Activated naive CD8-positive, alpha-beta T cell treated with anti-CD3 and anti-CD28 coated beads for 36 hours (primary cell): ENCODE data around the gene C11orf54. TPM values are rescaled to one million over a fixed set of nuclear protein-coding genes. Genes with fewer than 3 reads are reported as not detected.
"Not testable (repeated sequence)": the region's sequence is repeated elsewhere in the genome, so short reads cannot be mapped to it uniquely, and the experiment has no call there.

ENCODE experiments used
- DNase-seq: peaks from one replicate; pipeline ENCODE4 v3.0.0; 2021
- H3K27ac Mint-ChIP-seq: one replicate; pipeline ENCODE4 v1.8.0; 2022; ENCODE audit warnings: mild to moderate bottlenecking, moderate library complexity, mixed read lengths
- H3K27me3 Mint-ChIP-seq: one replicate; pipeline ENCODE4 v1.8.0; 2022; ENCODE audit warnings: mild to moderate bottlenecking, mixed read lengths
- H3K36me3 Mint-ChIP-seq: one replicate; pipeline ENCODE4 v1.8.0; 2021; ENCODE audit warnings: mild to moderate bottlenecking, mixed read lengths
- H3K4me1 Mint-ChIP-seq: one replicate; pipeline ENCODE4 v1.8.0; 2021; ENCODE audit warnings: mixed read lengths
- H3K4me3 Mint-ChIP-seq: one replicate; pipeline ENCODE4 v1.8.0; 2022; ENCODE audit warnings: mild to moderate bottlenecking, moderate library complexity, mixed read lengths
- H3K9me3 Mint-ChIP-seq: one replicate; pipeline ENCODE4 v1.8.0; 2022; ENCODE audit warnings: mixed read lengths
- total RNA-seq, 2 experiments: library from RNA; stranded (reverse); gene quantifications; one replicate each; pipeline ENCODE4 v1.2.3, GENCODE V29; 2021

The C11orf54 gene
- total RNA-seq, 2 experiments from 2014 or later: 12.7 to 14.5 TPM

- no peaks in the 10 kb centered on the region for H3K27me3 Mint-ChIP-seq
- H3K4me1 Mint-ChIP-seq: no peaks in the 10 kb centered on the region
- H3K27ac Mint-ChIP-seq: no peak overlapping the region
- no peak overlapping the region for H3K4me3 Mint-ChIP-seq
- no peak for DNase-seq
- H3K9me3 Mint-ChIP-seq: peaks cover 4% of the 10 kb centered on the region
- H3K36me3 Mint-ChIP-seq: peaks cover 4% of the 10 kb centered on the region
Measured at GRCh38 chr11:93772123-93772522, 30.7 kb downstream of the C11orf54 start.

GRCh38 chr11:93773045-93773477 lies 31.6 kb downstream of the C11orf54 start:
- Mint-ChIP-seq H3K36me3 (peaks cover 4% of the 10 kb centered on the region), H3K9me3 (peaks cover 2% of the 10 kb centered on the region), H3K27ac (no peak overlapping the region)

GRCh38 chr11:93773601-93774200 lies 32.2 kb downstream of the C11orf54 start:
- H3K4me1 Mint-ChIP-seq: no peaks in the 10 kb centered on the region
- peaks cover 2% of the 10 kb centered on the region for H3K9me3 Mint-ChIP-seq
- no peaks in the 10 kb centered on the region for H3K27me3 Mint-ChIP-seq

More at GRCh38 chr11:93773045-93773477, 31.6 kb downstream of the C11orf54 start:
- Mint-ChIP-seq H3K4me1 (no peaks in the 10 kb centered on the region), H3K27me3 (no peaks in the 10 kb centered on the region), H3K4me3 (no peak overlapping the region)
- no peak for DNase-seq

GRCh38 chr11:93774560-93774959 lies 33.1 kb downstream of the C11orf54 start:
- H3K4me1 Mint-ChIP-seq, H3K27ac Mint-ChIP-seq, H3K9me3 Mint-ChIP-seq, H3K27me3 Mint-ChIP-seq, DNase-seq, H3K4me3 Mint-ChIP-seq: not testable (repeated sequence)
- H3K36me3 Mint-ChIP-seq: peaks cover 10% of the 10 kb centered on the region

More at GRCh38 chr11:93773601-93774200, 32.2 kb downstream of the C11orf54 start:
- peaks cover 5% of the 10 kb centered on the region for H3K36me3 Mint-ChIP-seq
- DNase-seq: no peak
- H3K27ac Mint-ChIP-seq: no peak overlapping the region
- no peak overlapping the region for H3K4me3 Mint-ChIP-seq

GRCh38 chr11:93775289-93775688 lies 33.8 kb downstream of the C11orf54 start:
- Mint-ChIP-seq H3K27me3 (no peaks in the 10 kb centered on the region), H3K4me1 (no peaks in the 10 kb centered on the region), H3K9me3 (peaks cover 2% of the 10 kb centered on the region), H3K4me3 (no peak overlapping the region), H3K36me3 (peaks cover 15% of the 10 kb centered on the region), H3K27ac (no peak overlapping the region)
- no peak for DNase-seq

GRCh38 chr11:93783362-93783761 lies 41.9 kb downstream of the C11orf54 start:
- peak overlapping the region; percentile 96 for H3K27ac Mint-ChIP-seq
- H3K4me3 Mint-ChIP-seq: peak overlapping the region; percentile 99
- no peak for DNase-seq
- no peaks in the 10 kb centered on the region for H3K9me3 Mint-ChIP-seq
- H3K4me1 Mint-ChIP-seq: peaks cover 27% of the 10 kb centered on the region
- peaks cover 4% of the 10 kb centered on the region for H3K27me3 Mint-ChIP-seq
- peaks cover 42% of the 10 kb centered on the region for H3K36me3 Mint-ChIP-seq

GRCh38 chr11:93783765-93784144 lies 42.3 kb downstream of the C11orf54 start:
- Mint-ChIP-seq H3K4me1 (peaks cover 29% of the 10 kb centered on the region), H3K27me3 (peaks cover 4% of the 10 kb centered on the region), H3K36me3 (peaks cover 40% of the 10 kb centered on the region), H3K4me3 (peak overlapping the region; percentile 99), H3K9me3 (no peaks in the 10 kb centered on the region), H3K27ac (peak overlapping the region; percentile 96)
- no peak for DNase-seq

GRCh38 chr11:93784145-93784934 lies 42.9 kb downstream of the C11orf54 start, which contains the start of gene MED17:
TSS of gene MED17 (plus strand) at chr11:93784282. CDS start at chr11:93784514, 232 bp downstream.
- Mint-ChIP-seq H3K4me3 (peak within 1 kb of the TSS; percentile 99), H3K27me3 (peaks cover 4% of the 10 kb centered on the region), H3K4me1 (peaks cover 30% of the 10 kb centered on the region), H3K36me3 (peaks cover 38% of the 10 kb centered on the region), H3K9me3 (no peaks in the 10 kb centered on the region), H3K27ac (peak within 1 kb of the TSS; percentile 96)
- DNase-seq: peak; percentile 88

GRCh38 chr11:93784935-93785360 lies 43.5 kb downstream of the C11orf54 start:
- Mint-ChIP-seq H3K4me1 (peaks cover 34% of the 10 kb centered on the region), H3K4me3 (peak overlapping the region; percentile 99), H3K9me3 (no peaks in the 10 kb centered on the region), H3K27ac (peak overlapping the region; percentile 96), H3K27me3 (peaks cover 4% of the 10 kb centered on the region), H3K36me3 (peaks cover 32% of the 10 kb centered on the region)
- peak; percentile 22 for DNase-seq

GRCh38 chr11:93791493-93791892 lies 50.0 kb downstream of the C11orf54 start:
- Mint-ChIP-seq H3K9me3 (no peaks in the 10 kb centered on the region), H3K27ac (no peak overlapping the region), H3K4me3 (no peak overlapping the region), H3K4me1 (peaks cover 23% of the 10 kb centered on the region), H3K36me3 (peaks cover 22% of the 10 kb centered on the region), H3K27me3 (no peaks in the 10 kb centered on the region)
- no peak for DNase-seq

GRCh38 chr11:93796441-93797231 lies 55.2 kb downstream of the C11orf54 start:
- no peak for DNase-seq
- H3K4me1 Mint-ChIP-seq: peaks cover 2% of the 10 kb centered on the region
- peaks cover 28% of the 10 kb centered on the region for H3K36me3 Mint-ChIP-seq
- no peak overlapping the region for H3K27ac Mint-ChIP-seq
- no peaks in the 10 kb centered on the region for H3K9me3 Mint-ChIP-seq
- H3K27me3 Mint-ChIP-seq: no peaks in the 10 kb centered on the region
- no peak overlapping the region for H3K4me3 Mint-ChIP-seq

GRCh38 chr11:93801366-93801765 lies 59.9 kb downstream of the C11orf54 start:
- DNase-seq: no peak
- H3K4me3 Mint-ChIP-seq: no peak overlapping the region
- peaks cover 9% of the 10 kb centered on the region for H3K4me1 Mint-ChIP-seq
- H3K27ac Mint-ChIP-seq: no peak overlapping the region
- H3K9me3 Mint-ChIP-seq: no peaks in the 10 kb centered on the region
- peaks cover 26% of the 10 kb centered on the region for H3K36me3 Mint-ChIP-seq
- no peaks in the 10 kb centered on the region for H3K27me3 Mint-ChIP-seq

- H3K4me3 Mint-ChIP-seq: no peak overlapping the region
- no peak overlapping the region for H3K27ac Mint-ChIP-seq
- H3K27me3 Mint-ChIP-seq: no peaks in the 10 kb centered on the region
- peaks cover 9% of the 10 kb centered on the region for H3K4me1 Mint-ChIP-seq
- peaks cover 11% of the 10 kb centered on the region for H3K36me3 Mint-ChIP-seq
- no peak for DNase-seq
- H3K9me3 Mint-ChIP-seq: no peaks in the 10 kb centered on the region
Measured at GRCh38 chr11:93804879-93805278, 63.4 kb downstream of the C11orf54 start.

GRCh38 chr11:93807980-93808379 lies 66.5 kb downstream of the C11orf54 start:
- Mint-ChIP-seq H3K9me3 (no peaks in the 10 kb centered on the region), H3K4me1 (peaks cover 6% of the 10 kb centered on the region), H3K36me3 (peaks cover 26% of the 10 kb centered on the region), H3K4me3 (no peak overlapping the region), H3K27ac (no peak overlapping the region), H3K27me3 (no peaks in the 10 kb centered on the region)
- no peak for DNase-seq

GRCh38 chr11:93813974-93814373 lies 72.5 kb downstream of the C11orf54 start:
- Mint-ChIP-seq H3K36me3 (peaks cover 34% of the 10 kb centered on the region), H3K4me1 (no peaks in the 10 kb centered on the region), H3K27ac (no peak overlapping the region), H3K27me3 (no peaks in the 10 kb centered on the region), H3K9me3 (no peaks in the 10 kb centered on the region), H3K4me3 (no peak overlapping the region)
- no peak for DNase-seq
